HepG2 (cell line): ENCODE data around the gene CASZ1. TPM values are rescaled to one million over a fixed set of nuclear protein-coding genes. Genes with fewer than 3 reads are reported as not detected.

Source experiments
- ATAC-seq: fragments of 200-7000 bp; cut with Tn5 transposase; 3 replicates; pipeline ENCODE4 v1.9.1; 2020; ENCODE audit warnings: mild to moderate bottlenecking, moderate library complexity
- BruUV-seq: library from RNA; stranded (reverse); fragments of 400-500 nt; replicated peaks from 2 replicates; lab custom pipeline; 2021; lab: Mats Ljungman, UMichigan
- CTCF ChIA-PET: fragments of 300-600 bp; formaldehyde crosslinking; extraction: SDS; loops from one replicate; lab custom pipeline; 2021; ENCODE audit warnings: low total read pairs, inconsistent platforms, low intra/inter-chr PET ratio; lab: Yijun Ruan, JAX
- POLR2A ChIA-PET: fragments of 350-600 bp; sonication (Branson Sonifier 250); formaldehyde crosslinking; loops from one replicate; lab custom pipeline; 2020; ENCODE audit warnings: antibody characterized with exemption, inconsistent platforms; lab: Yijun Ruan, JAX
- DNase-seq: peaks from one replicate; pipeline ENCODE4 v3.0.0-alpha.2; 2015; ENCODE audit warnings: low spot score
- FAIRE-seq: peaks from 3 replicates; lab custom pipeline; 2011; peaks lifted over from hg19 to GRCh38; lab: Jason Lieb, UNC
- H2AFZ ChIP-seq: one replicate; pipeline ENCODE4 v1.6.1; 2011; ENCODE audit warnings: low read length, inconsistent platforms
- H3K27ac ChIP-seq: fragments of 300-600 bp; 3 replicates; pipeline ENCODE4 v1.8.0; 2011; ENCODE audit warnings: mixed run types, mild to moderate bottlenecking, mixed read lengths, low read length, inconsistent platforms; ENCODE audit not compliant: insufficient read depth; ENCODE audit errors: extremely low read length
- H3K27me3 ChIP-seq, 2 experiments: fragments of 200-600 bp in 1 of 2; 2 replicates in 1 of 2; 3 replicates in 1 of 2; pipeline versions ENCODE4 v1.6.0 to v1.8.0; 2011; ENCODE audit warnings: low read length in 2 of 2, mild to moderate bottlenecking in 2 of 2, moderate library complexity in 2 of 2, inconsistent platforms in 1 of 2; ENCODE audit not compliant: insufficient read depth in 2 of 2, control insufficient read depth in 1 of 2
- H3K36me3 ChIP-seq, 2 experiments: fragments of 200-600 bp in 1 of 2; replicated peaks in 1 of 2; 2 replicates in 1 of 2; 3 replicates in 1 of 2; pipeline versions ENCODE4 v1.5.1 to v1.8.0; 2011; ENCODE audit warnings: low read length in 2 of 2, inconsistent platforms in 1 of 2; ENCODE audit not compliant: insufficient read depth in 2 of 2, control insufficient read depth in 1 of 2
- H3K4me1 ChIP-seq: 2 replicates; pipeline ENCODE4 v1.5.1; 2012; ENCODE audit warnings: low read length, inconsistent platforms; ENCODE audit not compliant: insufficient read depth
- H3K4me2 ChIP-seq: 2 replicates; pipeline ENCODE4 v1.6.0; 2011; ENCODE audit warnings: low read depth, low read length, inconsistent platforms
- H3K4me3 ChIP-seq, 3 experiments: fragments of 200-600 bp in 1 of 3; sonication (generic), shearing (Covaris generic) in 1 of 3; replicated peaks in 1 of 3; 2 replicates each; pipeline ENCODE4 v1.5.1; 2011 to 2016; ENCODE audit warnings: low read length in 3 of 3, inconsistent platforms in 2 of 3, low read depth in 2 of 3, mild to moderate bottlenecking in 2 of 3, control low read depth in 1 of 3, mixed read lengths in 1 of 3; ENCODE audit not compliant: insufficient read depth in 1 of 3
- H3K79me2 ChIP-seq: one replicate; pipeline ENCODE4 v1.6.1; 2011; ENCODE audit warnings: low read length, inconsistent platforms; ENCODE audit not compliant: insufficient read depth
- H3K9ac ChIP-seq: 2 replicates; pipeline ENCODE4 v1.6.0; 2011; ENCODE audit warnings: mild to moderate bottlenecking, low read depth, low read length, inconsistent platforms; ENCODE audit not compliant: insufficient read depth
- H3K9me3 ChIP-seq: 2 replicates; pipeline ENCODE4 v1.5.1; 2012; ENCODE audit warnings: mild to moderate bottlenecking, low read length
- H4K20me1 ChIP-seq: 2 replicates; pipeline ENCODE4 v1.6.0; 2011; ENCODE audit warnings: inconsistent platforms, mild to moderate bottlenecking, low read length, moderate library complexity; ENCODE audit not compliant: insufficient read depth
- CERS6 ChIP-seq: sonication (generic); formaldehyde crosslinking; IDR thresholded peaks from 2 replicates; pipeline ENCODE4 v1.5.0; 2020; ENCODE audit warnings: missing genetic modification reagents
- ZBTB14 ChIP-seq: sonication (generic); formaldehyde crosslinking; IDR thresholded peaks from 2 replicates; pipeline ENCODE4 v1.4.0; 2020; ENCODE audit warnings: missing genetic modification reagents
- ZNF280B ChIP-seq: sonication (generic); formaldehyde crosslinking; IDR thresholded peaks from 2 replicates; pipeline ENCODE4 v1.5.0; 2020; ENCODE audit warnings: missing genetic modification reagents, mild to moderate bottlenecking, borderline replicate concordance
- WGBS: methylation state at CpG from one replicate; pipeline ENCODE4 v1.1.6; 2017; ENCODE audit warnings: low lambda C conversion rate; 5-methylcytosine and 5-hydroxymethylcytosine counted together
- in situ Hi-C: cut with HindIII; loops from 2 replicates; pipeline ENCODE4 v1.10.0; 2017; ENCODE audit warnings: low pct_unique_long_range_greater_than_20kb; ENCODE audit not compliant: extremely low pct_ligation_motif_present
- intact Hi-C: fragments of 100-400 bp; cut with micrococcal nuclease; formaldehyde crosslinking; loops from one replicate; pipeline ENCODE4 v1.10.0; 2022; ENCODE audit not compliant: unreplicated experiment
- polyA plus RNA-seq, 8 experiments: library from polyadenylated mRNA; depleted of rRNA in 3 of 8; stranded (reverse) in 7 of 8; unstranded in 1 of 8; fragments of >200 nt; fragmentation: Illumina TruSeq in 4 of 8; extraction: Trizol in 4 of 8; gene quantifications; 2 replicates each; pipeline versions ENCODE4 v1.2.1 to v1.2.3, GENCODE V29; 2011 to 2016; ENCODE audit warnings: low read depth in 4 of 8, missing spikeins in 1 of 8, mixed read lengths in 1 of 8; ENCODE audit not compliant: insufficient read depth in 1 of 8
- total RNA-seq, 5 experiments: library from RNA; depleted of rRNA; stranded (reverse); fragments of >200 nt; fragmentation: Illumina TruSeq; extraction: Trizol; gene quantifications; 2 replicates each; pipeline ENCODE4 v1.2.3, GENCODE V29; 2016; ENCODE audit warnings: low read depth in 1 of 5

The CASZ1 gene
- total and polyA plus RNA-seq, 2 of the 13 experiments (the other 11 are each of a cell fraction or from before 2014, with no cell fraction given), result 1.9 to 3.7 TPM

GRCh38 chr1:10745886-10746455, 50.5 kb downstream of the CASZ1 start:
- in situ Hi-C loops, result no loop called here

More at GRCh38 chr1:10745886-10746455, 50.5 kb downstream of the CASZ1 start:
- Histone ChIP-seq H3K27ac (no peak overlapping the region), H3K4me3 (no peak overlapping the region), H4K20me1 (no peaks in the 10 kb centered on the region), H3K36me3 (no peaks in the 10 kb centered on the region), H3K27me3 (peaks cover 3 to 15% of the 10 kb centered on the region in 2 experiments; a peak in 4 of 5 replicates), H2AFZ (no peak overlapping the region), H3K4me1 (no peaks in the 10 kb centered on the region), H3K79me2 (no peaks in the 10 kb centered on the region)
- no peak for DNase-seq
- intact Hi-C loops, result no loop called here
- TF ChIP-seq ZNF280B (CRISPR knock-in tag) (no peak), ZBTB14 (CRISPR knock-in tag) (no peak), CERS6 (CRISPR knock-in tag) (no peak)
- TF ChIP-seq, all 625 proteins: peak for 0
- BruUV-seq, result no TSS peak
- ATAC-seq (peak; percentile 56), FAIRE-seq (no peak)
- Histone ChIP-seq H3K4me2 (no peak overlapping the region; the same call in 1 of the 2 replicates), H3K9ac (no peak overlapping the region), H3K9me3 (no peaks in the 10 kb centered on the region)
- CTCF ChIA-PET, result no interaction called here
- 39% methylated on average over 16 of the region's 18 CpGs for WGBS
- POLR2A ChIA-PET, result no interaction called here
